Left renal pelvis (tissue), 4 donors: ENCODE results near the gene PSMA7. TPM values are rescaled to one million over a fixed set of nuclear protein-coding genes. Genes with fewer than 3 reads are reported as not detected.
"Not testable (repeated sequence)": the region's sequence is repeated elsewhere in the genome, so short reads cannot be mapped to it uniquely, and the experiment has no call there.

Source experiments
- DNase-seq, 4 donors: peaks; one replicate each; pipeline ENCODE4 v3.0.0-alpha.2; 2013; ENCODE audit warnings: low read depth in 4 of 4, low spot score in 3 of 4
- polyA plus RNA-seq, 4 donors: library from polyadenylated mRNA; unstranded; fragments of 120-200 nt; gene quantifications; one replicate each; pipeline ENCODE4 v1.2.1, GENCODE V29; 2013; ENCODE audit not compliant: insufficient read length in 4 of 4

The PSMA7 gene
- polyA plus RNA-seq, 4 donors: 133 to 201 (median 164) TPM

DNA sequence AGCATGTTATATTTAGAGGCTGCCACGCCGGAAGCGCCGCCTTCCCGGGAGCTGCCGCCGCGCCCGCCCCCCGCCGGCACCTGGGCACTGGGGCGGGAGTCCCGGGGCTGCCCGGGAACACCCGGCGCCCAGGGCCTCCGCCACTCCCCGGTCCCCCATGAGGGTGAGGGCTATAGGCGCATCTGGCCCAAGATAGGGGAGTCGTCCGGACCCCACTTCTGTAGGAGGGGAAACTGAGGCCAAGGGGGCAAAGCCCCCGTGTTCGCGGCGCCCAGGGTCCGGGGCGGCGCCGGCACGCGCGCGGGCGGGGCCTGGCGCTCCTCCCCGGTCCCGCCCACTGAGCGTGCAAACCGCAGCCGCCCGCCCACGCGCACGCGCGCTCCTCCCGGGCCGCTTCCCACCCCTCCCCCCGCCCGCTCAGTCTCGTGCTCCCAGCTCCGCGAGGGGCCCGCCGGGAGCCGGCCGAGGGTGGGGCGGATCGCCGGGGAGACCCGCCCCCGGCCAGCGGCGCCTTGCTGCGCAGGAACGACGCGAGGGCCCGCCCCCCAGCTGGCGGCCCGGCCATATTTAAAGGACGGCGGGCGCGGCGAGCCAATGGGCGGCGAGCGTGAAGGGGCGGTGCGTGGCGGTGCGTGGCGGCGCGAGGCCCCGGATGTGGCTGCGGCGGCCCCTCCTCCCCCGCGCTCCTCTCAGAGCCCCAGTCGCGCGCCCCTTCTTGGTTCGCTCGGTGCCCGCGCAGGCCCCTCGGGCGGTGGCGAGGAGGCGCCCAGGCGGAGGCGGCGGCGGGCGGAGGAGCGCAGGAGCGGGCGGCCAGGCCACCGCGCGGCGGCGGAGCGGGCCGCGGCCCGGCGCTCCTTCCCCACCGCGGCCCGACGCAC lies 21.2 kb downstream of the PSMA7 start, which contains the start of gene LSM14B:
TSS of gene LSM14B (plus strand) at position 700 of the 878 bp plus-strand sequence. CDS start 192 bp downstream, outside the sequence.
- peak; percentile 88 to 95 (median 94) for DNase-seq

DNA sequence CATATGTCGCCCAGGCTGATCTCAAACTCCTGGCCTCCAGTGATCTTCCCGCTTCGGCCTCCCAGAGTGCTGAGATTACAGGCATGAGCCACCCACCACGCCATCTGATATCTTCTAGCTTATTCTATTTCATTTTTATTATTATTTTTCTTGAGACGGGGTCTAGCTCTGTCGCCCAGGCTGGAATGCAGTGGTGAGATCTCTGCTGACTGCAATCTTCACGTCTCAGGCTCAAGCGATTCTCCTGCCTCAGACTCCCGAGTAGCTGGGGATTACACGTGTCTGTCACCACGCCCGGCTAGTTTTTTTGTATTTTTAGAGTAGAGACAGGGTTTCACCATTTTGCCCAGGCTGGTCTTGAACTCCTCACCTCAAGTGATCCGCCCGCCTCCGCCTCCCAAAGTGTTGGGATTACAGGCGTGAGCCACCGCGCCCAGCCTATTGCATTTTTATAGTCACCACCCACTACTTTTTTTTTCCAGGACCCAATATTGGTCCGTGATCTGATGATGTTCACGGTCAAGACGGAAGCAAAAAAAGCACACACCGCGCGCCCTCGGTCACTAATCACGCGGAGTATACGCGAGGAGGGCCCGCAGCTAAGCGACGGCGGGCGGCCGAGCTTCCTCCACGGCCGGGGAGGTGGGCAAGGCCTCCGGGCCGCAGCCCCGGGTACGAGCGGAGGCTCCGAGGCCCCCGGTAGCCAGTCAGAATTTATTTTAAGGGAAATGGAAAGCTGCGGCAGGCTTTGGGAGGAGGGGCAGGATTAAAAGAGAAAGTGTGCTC lies 22.0 kb downstream of the PSMA7 start:
- DNase-seq: no peak

DNA sequence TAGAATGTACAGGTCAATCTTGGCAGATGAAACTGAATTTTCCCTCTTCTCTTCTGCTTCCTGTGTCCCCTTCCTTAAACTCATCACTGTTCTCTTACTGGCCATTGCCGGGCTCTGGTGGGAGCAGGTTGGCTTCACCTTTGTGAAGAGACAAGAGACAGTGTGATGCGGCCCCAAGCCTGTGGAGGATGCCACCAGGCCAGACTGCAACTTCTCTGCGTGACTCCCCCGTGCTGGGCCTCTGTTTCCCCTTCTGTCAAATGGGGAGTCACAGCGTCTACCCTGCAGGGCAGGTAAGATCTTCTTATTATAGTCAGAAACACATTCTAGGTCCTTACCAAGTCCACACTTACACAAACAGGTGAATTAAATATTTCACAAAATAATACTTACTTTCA lies 22.8 kb downstream of the PSMA7 start:
- no peak for DNase-seq

DNA sequence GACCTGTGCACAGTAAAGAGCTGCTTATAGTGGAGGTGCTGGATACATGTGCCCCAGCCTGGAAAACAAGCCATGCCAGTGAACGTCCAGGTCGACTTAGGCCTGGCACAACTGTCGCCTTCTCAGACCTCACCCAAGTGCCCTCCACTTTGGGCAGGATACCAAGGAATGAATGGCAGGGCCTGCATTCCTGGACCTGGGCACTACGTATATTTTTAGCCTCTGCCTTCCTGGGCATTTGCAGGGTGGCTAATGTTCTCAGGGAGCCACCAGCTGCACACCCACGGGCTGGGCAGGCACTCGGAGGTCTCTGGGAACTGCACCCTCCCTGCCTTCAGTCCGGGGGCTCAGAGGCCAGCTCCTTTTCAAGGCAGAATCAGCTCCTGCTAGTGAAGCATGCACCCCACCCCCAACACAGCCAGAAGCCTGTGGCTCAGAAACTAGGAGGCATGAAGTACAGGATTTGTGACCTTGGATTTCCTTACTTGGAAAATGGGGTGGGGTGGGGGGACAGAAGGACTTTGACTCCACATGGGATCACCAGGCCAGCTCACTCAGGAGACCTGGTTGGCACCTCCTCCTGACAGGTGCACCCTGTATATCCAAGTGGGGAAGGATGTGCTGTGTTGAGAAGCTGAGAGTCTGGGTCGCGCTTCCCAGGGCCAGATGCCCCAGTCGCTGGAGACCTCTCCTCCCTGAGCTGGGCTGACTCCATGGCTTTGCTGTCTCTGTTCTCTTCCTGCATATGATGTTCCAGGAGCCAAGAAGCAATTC lies 23.4 kb downstream of the PSMA7 start:
- no peak for DNase-seq

DNA sequence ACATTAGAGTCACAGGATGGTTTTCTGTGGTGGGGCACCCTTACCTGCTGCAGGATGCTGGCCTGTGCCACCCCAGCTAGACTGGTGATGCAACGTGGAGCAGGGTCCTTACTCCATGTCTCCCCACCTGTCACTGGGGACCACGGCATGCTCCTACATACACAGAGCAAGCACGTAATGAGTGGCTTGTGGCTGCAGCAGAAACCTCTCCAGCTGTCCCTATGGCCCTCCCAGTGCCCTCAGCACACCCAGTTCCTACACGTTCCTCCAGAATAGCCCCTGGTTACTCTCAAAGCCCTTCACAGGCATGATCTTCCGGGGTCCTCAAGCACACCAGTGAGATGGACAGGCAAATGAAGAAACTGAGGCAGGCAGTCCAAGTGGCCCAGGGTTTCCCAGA lies 24.1 kb downstream of the PSMA7 start:
- no peak for DNase-seq

DNA sequence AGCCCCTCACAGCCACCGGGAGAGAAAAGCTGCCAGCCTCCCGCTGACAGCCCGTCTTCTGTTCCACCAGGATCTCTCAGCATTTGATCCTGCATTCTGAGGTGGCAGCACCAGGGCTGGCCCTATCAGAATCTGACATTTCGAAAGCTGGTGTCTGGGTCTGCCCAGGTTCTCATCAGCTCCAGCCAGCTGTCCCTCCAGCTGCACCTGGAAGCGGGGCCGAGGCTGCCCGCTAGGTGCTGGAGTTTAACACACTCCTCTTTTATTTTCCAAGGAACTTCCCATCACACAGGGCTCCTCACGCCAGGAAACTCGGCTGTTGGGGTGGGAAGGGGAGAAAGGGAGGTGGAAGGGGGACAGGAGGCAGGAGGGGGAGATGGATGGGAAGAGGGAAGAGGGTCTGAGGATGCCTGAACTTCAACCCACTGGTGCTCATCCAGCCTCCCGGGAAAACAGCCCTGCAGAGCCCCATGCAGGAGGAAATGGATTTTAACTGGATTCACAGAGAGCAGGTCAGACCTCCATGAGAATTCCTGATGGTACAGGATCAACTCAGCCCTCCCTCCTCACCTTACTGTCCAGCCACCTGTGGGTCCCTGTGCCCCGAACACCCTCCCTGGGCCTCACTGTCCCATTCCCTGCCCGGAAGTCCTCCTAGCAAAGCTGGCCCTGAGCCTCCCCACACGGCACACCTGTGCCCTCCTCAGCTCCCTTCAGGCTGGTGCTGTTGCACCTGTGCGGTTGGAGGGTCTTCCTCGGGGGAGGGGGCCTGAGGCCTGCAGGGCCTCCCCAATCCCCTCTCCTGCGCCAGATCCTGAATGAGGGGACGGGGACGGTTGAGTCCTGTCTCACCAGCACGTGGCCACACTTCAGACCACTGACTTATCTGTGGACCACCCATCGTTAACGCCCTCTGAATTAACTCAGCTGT lies 24.8 kb downstream of the PSMA7 start:
- DNase-seq: no peak

DNA sequence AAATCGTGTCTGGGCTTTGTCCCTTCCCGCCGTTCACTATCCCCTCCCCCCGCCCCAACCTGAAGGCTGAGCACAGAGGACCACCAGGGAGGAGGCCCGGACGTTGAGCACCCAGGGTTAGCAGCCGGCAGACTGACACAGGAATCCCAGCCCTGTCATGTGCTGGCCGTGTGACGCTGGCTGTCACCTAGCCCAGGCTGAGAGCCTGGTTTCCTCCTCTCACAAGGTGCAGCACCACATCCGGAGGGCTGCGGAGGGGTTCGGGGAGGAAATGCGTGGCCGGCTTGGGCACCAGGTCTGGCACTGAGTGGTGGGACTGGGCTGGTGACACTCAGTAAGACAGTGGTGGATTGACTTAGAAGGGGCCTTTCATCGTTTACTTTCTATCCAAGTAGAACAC lies 25.5 kb downstream of the PSMA7 start:
- DNase-seq: no peak

DNA sequence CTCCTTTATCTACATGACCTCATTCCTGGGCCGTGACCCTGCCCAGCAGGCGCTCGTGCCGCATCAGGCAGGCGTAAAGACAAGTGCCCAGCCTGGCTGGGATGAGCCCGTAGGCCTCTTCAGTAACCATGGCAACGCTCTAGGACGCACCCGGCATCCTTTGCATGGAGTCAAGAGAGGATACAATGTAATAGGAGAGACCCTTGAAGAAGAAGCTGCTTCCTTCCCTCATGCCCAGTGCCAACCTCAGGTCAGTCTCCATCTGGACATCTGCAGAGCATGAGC lies 25.9 kb downstream of the PSMA7 start:
- DNase-seq: no peak

DNA sequence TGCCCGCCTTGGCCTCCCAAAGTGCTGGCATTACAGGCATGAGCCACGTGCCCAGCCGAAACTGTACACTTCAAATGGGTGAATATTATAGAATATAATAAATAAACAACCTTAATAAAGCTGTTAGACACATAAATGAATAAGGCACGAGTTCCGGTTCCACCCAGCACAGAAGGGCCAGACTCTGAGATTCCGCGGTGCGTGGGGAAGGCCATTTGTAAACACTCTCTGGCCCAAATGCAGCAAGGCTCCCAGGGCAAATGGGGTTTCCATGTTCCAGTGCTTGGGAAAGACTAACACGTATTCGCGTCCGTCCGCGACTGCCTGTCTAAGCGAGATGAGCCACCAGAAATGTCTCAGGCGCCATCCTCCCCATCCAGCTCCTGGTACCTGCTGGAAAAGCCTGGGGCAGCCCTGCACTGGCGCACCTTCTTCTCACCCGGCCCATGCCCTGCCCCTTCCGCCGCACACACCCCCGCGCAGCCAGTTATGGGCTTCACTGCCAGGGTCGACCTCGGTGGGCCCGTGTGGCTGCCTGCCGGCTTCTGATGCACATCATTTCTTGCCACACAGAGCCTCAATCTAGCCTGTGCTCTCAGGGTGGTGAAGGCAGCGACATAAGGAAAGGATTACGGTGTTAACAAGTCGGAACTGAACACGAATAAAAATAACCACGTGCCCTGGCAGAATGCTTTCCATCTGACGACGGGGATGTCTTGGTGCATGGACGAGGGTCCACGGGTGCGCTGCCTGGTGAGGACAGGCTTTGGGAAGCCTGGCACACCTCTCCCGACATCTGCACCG lies 26.4 kb downstream of the PSMA7 start:
- no peak for DNase-seq

DNA sequence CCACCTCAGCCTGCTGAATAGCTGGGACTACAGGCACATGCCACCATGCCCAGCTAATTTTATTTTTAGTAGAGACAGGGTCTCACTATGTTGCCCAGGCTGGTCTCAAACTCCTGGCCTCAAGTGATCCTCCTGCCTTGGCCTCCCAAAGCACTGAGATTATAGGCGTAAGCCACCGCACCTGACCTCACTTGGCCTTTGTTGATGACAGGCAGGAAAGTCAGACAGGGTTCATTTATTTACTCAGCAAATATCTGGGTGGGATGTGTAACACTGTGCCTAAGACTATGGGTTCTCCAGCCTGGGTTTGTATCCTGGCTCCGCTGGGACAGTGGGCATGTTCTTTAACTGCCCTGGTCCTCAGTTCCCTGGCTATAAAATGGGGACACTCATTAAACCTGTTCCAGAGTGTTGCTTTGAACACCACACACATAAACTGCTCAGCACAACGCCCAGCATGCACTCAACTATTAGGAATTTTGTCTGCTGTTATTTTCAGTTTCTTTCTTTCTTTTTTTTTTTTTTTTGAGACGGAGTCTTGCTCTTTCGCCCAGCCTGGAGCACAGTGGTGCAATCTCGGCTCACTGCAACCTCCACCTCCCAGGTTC lies 27.3 kb downstream of the PSMA7 start:
- not testable (repeated sequence) for DNase-seq

DNA sequence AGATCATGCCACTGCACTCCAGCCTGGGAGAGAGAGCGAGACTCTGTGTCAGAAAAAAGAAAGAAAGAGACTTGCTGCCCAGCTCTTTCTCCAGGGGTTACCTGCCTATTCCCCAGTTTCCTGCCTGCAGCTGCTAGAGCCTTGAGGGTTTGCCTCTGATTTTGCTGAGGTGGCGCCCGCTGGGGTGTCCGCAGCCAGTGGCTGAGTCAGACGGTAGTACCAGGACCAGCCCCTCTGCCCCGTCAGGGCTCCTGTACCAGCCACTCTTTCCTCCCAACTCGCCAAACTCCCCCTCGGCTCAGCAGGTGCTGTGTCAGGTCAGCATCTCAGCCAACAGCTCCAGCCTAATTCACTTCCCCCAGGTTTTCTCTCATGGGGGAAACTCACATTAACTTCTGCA lies 28.3 kb downstream of the PSMA7 start:
- DNase-seq: no peak

DNA sequence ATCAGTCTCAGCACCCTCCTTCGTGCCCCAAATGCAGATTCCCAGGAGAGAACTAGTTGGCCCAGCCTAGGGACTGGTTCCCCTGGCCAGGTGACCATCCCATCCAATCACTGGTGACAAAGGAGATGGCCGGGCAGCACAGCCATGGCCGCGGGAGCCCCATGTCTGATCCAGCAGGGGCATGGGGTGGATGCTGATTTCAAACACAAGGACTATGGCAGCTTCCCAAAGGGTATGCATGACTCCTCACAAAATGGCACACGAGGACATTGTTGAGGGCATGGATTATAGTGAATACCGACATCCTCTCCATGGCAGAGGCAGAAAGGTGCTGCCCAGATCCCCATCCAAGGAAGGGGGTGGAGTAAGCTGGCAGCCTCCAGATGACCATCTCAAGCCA lies 30.8 kb downstream of the PSMA7 start:
- DNase-seq: no peak

DNA sequence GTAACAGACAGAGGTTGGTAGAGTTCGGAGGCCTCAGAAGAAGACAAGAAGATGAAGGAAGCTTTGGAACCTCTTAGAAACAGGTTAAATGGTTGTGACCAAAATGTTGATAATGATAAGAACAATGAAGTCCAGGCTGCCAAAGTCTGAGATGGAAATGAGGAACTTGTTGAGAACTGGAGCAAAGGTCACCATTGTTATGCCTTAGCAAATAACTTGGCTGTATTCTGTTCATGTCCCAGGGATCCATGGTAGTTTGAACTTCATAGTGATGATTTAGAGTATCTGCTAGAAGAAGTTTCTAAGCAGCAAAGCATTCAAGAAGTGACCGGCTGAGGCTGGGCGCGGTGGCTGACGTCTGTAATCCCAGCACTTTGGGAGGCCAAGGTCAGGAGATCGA lies 32.0 kb downstream of the PSMA7 start:
- DNase-seq: no peak

DNA sequence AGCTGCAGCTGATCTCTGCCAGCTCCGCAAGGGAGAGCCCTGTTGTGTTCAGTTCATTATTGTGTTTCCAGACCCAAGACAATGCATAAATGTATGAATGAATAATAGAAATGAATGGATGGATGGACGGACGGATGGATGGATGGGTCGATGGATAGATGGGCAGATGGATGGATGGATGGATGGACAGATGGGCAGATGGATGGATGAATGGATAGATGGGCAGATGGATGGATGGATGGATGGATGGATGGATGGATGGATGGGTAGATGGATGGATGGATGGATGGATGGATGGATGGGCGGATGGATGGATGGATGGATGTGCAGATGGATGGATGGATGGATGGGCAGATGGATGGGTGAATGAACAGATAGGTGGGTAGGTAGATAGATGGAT lies 37.6 kb downstream of the PSMA7 start:
- DNase-seq: no peak

DNA sequence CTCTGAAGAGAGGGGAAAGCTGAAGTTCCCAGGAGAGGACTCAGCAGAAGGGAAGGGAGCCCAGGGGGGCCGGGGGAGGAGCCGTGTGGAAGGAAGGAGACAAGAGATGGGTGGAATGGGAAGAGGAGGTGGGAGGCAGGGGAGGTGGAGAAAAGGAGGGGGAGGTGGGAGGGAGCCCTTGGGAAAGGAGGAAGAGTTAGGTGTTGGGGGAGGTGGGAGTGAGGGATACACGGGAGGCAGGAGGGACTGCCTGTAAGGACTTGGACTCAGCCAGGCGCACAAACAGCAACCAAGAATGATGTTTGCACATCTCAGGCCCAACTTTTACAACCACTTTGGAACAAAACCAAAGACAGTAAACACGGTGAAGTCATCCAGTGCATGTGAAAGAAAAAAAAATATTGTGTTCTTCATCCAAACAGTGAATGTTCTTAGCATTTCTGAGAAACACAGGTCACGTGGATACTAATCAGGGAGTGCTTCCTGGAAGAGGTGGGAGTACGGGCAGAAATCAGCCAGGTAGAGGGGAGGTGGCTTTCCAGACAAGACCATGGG lies 38.3 kb downstream of the PSMA7 start:
- no peak for DNase-seq

DNA sequence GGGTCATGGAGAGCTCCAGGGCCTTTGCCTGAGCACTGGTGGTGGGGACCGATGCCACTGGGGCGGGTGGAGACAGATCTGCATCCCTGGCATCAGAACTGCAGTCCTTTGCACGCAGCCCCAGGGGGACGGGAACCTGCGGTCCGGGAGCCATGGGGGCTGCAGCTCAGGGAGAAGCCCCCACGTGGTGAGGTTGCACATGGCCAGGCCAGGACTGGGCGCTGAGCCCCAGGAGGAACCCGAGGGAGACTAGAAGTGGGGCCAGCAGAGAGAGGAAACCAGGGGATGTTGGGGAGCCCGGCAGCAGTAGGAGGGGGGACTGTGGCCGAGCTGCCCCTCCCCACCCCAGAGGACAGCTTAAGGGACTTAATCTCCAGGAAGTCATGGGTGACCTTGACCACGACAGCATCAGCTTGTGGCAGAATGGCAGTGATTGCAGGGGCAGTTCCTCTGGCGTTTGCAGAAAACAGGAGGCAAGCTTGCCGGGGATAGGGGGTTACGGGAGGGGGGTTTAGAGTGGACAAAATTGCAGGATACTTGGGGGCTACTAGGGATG lies 38.9 kb downstream of the PSMA7 start:
- no peak for DNase-seq

DNA sequence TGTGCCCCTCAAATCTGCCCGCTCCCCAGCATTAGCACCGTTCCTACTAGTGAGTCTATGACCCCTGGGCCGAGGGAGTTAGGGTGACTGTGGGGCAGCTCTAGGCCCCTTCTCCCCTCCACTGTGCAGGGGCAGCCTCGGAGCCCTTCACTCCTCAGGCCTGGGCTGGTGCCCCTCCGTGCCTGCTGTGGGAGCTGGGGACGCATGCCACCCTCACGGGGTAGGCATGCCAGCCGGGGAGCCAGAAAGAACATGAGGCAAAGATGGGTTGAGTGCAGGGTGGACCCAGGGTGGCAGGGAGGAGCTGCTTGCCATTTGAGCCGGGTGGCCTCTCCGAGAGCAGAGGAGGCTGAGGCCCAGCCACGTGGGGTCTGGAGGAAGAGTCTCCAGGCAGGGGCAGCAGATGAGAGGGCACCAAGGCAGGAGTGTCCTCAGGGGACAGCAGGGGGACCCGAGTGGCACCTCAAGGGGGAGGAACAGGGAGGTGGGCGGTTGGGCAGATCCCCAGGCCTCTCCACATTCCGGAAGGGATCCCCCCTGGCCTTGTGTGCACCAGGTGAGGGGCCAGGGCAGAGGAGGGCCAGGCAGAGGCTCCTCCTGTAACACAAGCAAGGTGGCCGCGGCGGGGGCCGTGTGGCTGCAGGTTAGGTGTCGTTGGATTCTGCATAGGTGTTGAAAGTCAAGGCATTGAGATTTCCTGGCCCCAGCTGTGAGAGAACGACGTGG lies 39.5 kb downstream of the PSMA7 start:
- DNase-seq: no peak

DNA sequence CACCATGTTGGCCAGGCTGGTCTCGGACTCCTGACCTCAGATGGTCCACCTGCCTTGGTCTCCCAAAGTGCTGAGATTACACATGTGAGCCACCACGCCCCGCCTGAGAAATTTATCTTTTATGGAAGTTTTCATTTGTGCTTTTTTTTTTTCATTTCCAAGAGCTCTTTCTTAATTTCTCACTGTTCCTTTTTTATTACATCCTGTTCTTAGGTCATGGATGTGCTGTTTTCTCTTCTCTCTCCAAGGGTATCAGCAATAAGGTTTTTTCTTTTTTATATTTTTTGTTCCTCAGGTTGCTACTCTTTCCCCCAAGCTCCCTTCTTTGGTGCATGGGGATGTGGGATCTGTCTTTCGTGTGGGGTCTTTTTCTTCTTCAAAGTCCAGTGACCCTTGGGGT lies 42.1 kb downstream of the PSMA7 start:
- no peak for DNase-seq
